T-helper 2 cell treated with Interferon-gamma antibody and Interleukin-4, amounts not matched to agents 5 μg/mL and 100 μg/mL, for 36 hours (primary cell): ENCODE results near the gene NISCH.

ENCODE experiments used
- DNase-seq: peaks from one replicate; pipeline ENCODE4 v3.0.0; 2021; ENCODE audit warnings: low spot score
- H3K27ac Mint-ChIP-seq: one replicate; pipeline ENCODE4 v1.8.0; 2021; ENCODE audit warnings: mild to moderate bottlenecking, mixed read lengths
- H3K27me3 Mint-ChIP-seq: one replicate; pipeline ENCODE4 v1.8.0; 2021; ENCODE audit warnings: low read depth, mixed read lengths
- H3K36me3 Mint-ChIP-seq: one replicate; pipeline ENCODE4 v1.8.0; 2021; ENCODE audit warnings: low read depth, mixed read lengths
- H3K4me1 Mint-ChIP-seq: one replicate; pipeline ENCODE4 v1.8.0; 2021; ENCODE audit warnings: low read depth, mixed read lengths
- H3K4me3 Mint-ChIP-seq: one replicate; pipeline ENCODE4 v1.8.0; 2022; ENCODE audit warnings: mild to moderate bottlenecking, moderate library complexity, mixed read lengths
- H3K9me3 Mint-ChIP-seq: one replicate; pipeline ENCODE4 v1.8.0; 2021; ENCODE audit warnings: mixed read lengths

NISCH gene

DNA sequence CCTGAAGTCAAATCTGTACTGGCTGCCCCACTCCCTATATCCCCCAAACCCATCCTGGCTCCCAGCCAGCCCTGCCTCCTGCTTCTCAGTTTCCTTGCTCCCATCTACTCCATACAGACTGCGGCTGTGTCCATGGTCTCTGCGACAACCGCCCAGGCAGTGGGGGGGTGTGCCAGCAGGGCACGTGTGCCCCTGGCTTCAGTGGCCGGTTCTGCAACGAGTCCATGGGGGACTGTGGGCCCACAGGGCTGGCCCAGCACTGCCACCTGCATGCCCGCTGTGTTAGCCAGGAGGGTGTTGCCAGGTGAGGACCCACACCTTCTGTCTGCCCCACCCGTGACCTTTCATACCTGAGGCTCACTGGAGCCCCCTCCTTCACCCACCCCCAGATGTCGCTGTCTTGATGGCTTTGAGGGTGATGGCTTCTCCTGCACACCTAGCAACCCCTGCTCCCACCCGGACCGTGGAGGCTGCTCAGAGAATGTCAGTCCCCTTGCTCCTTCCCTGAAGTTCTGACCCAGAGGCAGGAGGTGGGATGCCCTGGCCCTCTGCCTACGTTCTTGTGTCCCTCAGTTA is 54.4 kb downstream of the NISCH start:
- H3K27me3 Mint-ChIP-seq, result no peaks in the 10 kb centered on the region
- H3K27ac Mint-ChIP-seq, result no peak overlapping the region
- H3K4me3 Mint-ChIP-seq, result no peak overlapping the region
- DNase-seq, result no peak
- no peaks in the 10 kb centered on the region for H3K9me3 Mint-ChIP-seq
- H3K36me3 Mint-ChIP-seq, result no peaks in the 10 kb centered on the region
- H3K4me1 Mint-ChIP-seq, result no peaks in the 10 kb centered on the region

DNA sequence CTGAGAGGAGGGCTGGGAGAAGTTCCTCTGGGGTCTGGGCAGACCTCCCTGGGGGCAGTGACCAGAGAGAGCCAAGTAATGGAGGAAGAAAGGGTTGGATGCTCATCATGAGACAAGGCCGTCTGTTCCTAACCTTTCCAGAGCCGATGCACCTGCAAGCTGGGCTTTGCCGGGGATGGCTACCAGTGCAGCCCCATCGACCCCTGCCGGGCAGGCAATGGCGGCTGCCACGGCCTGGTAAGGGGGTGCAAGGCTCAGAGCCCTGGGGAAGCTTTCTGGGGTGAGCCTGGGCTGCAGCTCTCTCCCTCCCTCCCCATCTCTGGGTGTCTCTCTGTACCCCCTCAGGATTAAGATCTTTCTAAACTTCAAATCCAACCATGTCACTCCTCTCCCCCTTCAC is 56.1 kb downstream of the NISCH start:
- Mint-ChIP-seq H3K27me3 (no peaks in the 10 kb centered on the region), H3K4me1 (no peaks in the 10 kb centered on the region), H3K27ac (no peak overlapping the region), H3K36me3 (no peaks in the 10 kb centered on the region), H3K9me3 (no peaks in the 10 kb centered on the region), H3K4me3 (no peak overlapping the region)
- DNase-seq, result no peak

DNA sequence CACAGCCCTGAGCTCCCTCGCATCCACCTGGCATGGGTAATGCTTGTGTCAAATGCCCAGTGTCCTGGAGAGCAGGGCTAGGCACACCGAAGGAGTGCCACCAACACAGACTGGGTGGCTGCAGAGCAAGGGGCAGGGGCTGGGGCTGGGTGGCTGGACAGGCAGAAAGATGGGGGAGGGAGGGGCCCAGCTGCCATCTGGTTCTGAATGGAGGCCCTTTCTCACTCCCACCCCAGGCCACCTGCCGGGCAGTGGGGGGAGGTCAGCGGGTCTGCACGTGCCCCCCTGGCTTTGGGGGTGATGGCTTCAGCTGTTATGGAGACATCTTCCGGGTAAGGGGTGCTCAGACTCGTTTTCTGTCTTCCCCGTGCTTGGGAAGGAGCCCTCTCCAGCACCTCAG is 56.7 kb downstream of the NISCH start:
- Mint-ChIP-seq H3K36me3 (no peaks in the 10 kb centered on the region), H3K27me3 (no peaks in the 10 kb centered on the region), H3K4me1 (no peaks in the 10 kb centered on the region), H3K9me3 (no peaks in the 10 kb centered on the region), H3K27ac (no peak overlapping the region), H3K4me3 (no peak overlapping the region)
- DNase-seq, result no peak

DNA sequence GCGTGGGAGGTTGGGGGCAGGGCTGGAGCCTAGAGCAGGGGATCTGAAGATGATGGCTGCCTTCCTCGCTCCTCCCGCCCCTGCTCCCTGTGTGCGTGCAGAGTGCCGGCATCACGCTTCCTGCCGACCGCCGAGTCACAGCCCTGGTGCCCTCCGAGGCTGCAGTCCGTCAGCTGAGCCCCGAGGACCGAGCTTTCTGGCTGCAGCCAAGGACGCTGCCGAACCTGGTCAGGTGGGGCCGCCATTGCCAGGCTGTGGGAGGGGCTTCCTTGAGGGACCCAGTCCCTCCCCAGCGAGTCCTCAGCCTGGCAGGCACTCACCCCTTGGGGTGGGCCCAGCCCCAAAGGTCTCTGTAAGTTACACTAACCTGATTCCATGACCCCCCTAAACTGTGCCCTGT is 57.3 kb downstream of the NISCH start:
- H3K4me3 Mint-ChIP-seq, result no peak overlapping the region
- no peaks in the 10 kb centered on the region for H3K27me3 Mint-ChIP-seq
- H3K36me3 Mint-ChIP-seq, result no peaks in the 10 kb centered on the region
- no peak overlapping the region for H3K27ac Mint-ChIP-seq
- H3K9me3 Mint-ChIP-seq, result no peaks in the 10 kb centered on the region
- DNase-seq, result no peak
- H3K4me1 Mint-ChIP-seq, result no peaks in the 10 kb centered on the region

DNA sequence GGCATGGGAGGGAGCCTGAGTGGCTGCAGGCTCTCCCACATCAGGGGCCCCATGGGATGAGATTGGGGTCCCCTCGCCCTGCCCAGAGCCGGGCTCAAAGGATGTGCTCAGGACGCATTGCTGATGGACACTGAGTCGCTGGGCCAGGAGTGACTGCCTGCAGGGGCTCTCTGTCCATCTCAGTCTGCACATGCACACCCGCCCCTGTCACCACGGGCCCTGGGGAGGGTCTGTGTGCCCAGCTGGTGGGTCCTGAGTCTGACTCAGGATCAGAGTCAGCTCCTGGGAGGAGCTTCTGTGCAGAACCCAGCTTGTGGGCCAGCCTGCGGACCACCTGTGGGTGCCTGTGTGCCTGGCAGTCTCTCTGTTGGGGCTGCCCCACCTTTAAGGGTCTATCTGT is 57.9 kb downstream of the NISCH start:
- H3K4me1 Mint-ChIP-seq, result no peaks in the 10 kb centered on the region

DNA sequence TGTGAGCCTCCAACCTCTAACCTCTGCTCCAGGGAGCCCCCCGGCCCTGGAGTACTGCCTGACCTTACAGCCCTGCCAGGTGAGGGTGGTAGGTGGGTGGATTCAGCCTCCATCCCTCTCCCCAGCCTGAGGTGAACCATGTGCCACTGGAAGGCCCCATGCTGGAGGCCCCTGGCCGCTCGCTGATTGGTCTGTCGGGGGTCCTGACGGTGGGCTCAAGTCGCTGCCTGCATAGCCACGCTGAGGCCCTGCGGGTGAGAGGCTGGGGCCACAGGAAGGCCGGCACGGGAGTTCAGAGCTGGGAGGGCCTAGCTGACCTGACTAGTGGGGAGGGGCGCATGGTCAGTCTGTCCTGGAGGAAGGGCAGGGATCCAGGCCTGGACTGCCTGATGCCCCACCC is 59.2 kb downstream of the NISCH start:
- Mint-ChIP-seq H3K9me3 (no peaks in the 10 kb centered on the region), H3K4me3 (no peak overlapping the region), H3K36me3 (no peaks in the 10 kb centered on the region), H3K27me3 (no peaks in the 10 kb centered on the region), H3K4me1 (no peaks in the 10 kb centered on the region), H3K27ac (no peak overlapping the region)
- DNase-seq, result no peak

More for the DNA sequence above, 57.9 kb downstream of the NISCH start:
- H3K4me3 Mint-ChIP-seq, result no peak overlapping the region
- no peak overlapping the region for H3K27ac Mint-ChIP-seq
- H3K27me3 Mint-ChIP-seq, result no peaks in the 10 kb centered on the region
- H3K36me3 Mint-ChIP-seq, result no peaks in the 10 kb centered on the region
- no peaks in the 10 kb centered on the region for H3K9me3 Mint-ChIP-seq
- no peak for DNase-seq

DNA sequence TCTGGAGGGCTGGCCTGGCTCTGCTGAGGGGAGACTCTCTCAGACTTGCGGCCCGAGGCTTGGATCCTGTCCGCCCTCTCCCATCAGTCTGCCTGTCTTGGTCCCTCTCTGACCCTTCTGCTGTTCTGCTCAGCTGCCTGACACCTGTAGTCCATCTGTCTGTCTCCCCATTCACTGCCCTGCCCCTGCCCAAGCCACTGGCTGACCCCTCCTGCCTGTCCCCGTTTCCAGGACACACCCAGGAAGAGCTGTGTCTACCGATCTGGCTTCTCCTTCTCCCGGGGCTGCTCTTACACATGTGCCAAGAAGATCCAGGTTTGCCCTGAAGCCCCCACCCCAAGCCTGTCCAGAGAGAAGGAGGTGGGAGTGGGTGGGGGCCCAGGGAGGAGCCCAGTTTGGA is 59.8 kb downstream of the NISCH start:
- H3K36me3 Mint-ChIP-seq, result no peaks in the 10 kb centered on the region
- H3K4me3 Mint-ChIP-seq, result no peak overlapping the region
- DNase-seq, result no peak
- H3K27ac Mint-ChIP-seq, result no peak overlapping the region
- H3K9me3 Mint-ChIP-seq, result no peaks in the 10 kb centered on the region
- no peaks in the 10 kb centered on the region for H3K27me3 Mint-ChIP-seq
- H3K4me1 Mint-ChIP-seq, result no peaks in the 10 kb centered on the region

DNA sequence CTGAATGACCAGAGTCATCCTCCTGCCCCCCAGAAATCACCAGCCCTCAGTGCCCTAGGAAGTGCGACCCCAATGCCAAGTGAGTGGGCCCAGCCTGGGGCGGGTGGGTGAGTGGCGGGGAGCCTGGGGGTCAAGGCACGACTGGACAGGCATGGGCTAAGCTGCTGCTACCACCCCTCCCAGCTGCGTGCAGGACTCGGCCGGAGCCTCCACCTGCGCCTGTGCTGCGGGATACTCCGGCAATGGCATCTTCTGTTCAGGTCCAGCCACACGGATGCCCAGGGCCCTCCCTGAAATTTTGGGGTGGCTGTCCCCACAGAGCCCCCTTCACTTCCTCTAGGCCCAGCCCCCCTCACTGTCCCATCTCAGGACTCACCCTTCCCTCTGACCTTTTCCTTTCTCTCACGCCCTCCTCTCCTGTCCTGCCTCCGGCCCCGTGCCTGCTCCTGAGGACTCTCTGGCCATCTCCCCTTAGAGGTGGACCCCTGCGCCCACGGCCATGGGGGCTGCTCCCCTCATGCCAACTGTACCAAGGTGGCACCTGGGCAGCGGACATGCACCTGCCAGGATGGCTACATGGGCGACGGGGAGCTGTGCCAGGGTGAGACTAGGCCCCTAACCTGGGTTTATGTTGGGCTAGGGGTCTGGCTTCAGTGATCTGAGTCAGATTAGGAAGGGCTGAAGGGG is 61.2 kb downstream of the NISCH start:
- H3K36me3 Mint-ChIP-seq, result no peaks in the 10 kb centered on the region
- H3K9me3 Mint-ChIP-seq, result no peaks in the 10 kb centered on the region
- no peak overlapping the region for H3K4me3 Mint-ChIP-seq

DNA sequence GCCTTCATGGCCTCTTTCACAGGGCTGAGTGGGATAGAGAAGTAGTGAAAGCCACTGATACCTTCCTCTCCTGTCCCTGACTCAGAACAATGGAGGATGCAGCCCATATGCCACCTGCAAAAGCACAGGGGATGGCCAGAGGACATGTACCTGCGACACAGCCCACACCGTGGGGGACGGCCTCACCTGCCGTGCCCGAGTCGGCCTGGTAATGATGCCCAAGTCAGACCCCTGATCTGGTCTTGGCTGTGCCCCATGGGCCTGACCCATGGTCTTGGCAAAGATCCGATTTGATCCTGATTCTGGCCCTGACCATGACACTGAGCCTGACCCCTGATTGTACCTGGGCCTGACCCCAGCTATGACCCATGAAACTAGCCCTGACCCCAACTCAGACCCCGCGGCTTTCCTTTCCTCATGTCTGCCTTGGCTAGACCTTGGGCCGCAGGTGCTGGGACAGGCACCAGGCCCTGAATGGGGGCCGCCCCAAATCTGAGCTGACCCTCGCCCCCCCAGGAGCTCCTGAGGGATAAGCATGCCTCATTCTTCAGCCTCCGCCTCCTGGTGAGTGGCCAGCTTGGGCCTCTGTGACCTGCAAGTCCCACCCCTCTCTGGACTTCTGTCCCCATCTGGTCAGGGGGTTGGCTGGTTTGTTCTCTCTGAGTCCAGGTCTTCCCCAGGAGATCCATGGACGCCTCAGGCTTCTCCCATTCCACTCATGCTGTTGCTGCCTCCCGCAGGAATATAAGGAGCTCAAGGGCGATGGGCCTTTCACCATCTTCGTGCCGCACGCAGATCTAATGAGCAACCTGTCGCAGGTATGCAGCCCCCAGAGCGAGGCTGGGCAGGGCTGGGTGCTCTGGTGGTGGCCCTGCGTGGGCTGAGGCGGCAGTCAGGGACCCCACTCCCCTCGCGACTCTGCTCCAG is 62.7 kb downstream of the NISCH start:
- Mint-ChIP-seq H3K36me3 (no peaks in the 10 kb centered on the region), H3K4me1 (no peaks in the 10 kb centered on the region), H3K4me3 (no peak overlapping the region), H3K27me3 (no peaks in the 10 kb centered on the region), H3K9me3 (no peaks in the 10 kb centered on the region), H3K27ac (no peak overlapping the region)
- no peak for DNase-seq

More for the DNA sequence above, 61.2 kb downstream of the NISCH start:
- Mint-ChIP-seq H3K27me3 (no peaks in the 10 kb centered on the region), H3K27ac (no peak overlapping the region), H3K4me1 (no peaks in the 10 kb centered on the region)
- DNase-seq, result no peak

DNA sequence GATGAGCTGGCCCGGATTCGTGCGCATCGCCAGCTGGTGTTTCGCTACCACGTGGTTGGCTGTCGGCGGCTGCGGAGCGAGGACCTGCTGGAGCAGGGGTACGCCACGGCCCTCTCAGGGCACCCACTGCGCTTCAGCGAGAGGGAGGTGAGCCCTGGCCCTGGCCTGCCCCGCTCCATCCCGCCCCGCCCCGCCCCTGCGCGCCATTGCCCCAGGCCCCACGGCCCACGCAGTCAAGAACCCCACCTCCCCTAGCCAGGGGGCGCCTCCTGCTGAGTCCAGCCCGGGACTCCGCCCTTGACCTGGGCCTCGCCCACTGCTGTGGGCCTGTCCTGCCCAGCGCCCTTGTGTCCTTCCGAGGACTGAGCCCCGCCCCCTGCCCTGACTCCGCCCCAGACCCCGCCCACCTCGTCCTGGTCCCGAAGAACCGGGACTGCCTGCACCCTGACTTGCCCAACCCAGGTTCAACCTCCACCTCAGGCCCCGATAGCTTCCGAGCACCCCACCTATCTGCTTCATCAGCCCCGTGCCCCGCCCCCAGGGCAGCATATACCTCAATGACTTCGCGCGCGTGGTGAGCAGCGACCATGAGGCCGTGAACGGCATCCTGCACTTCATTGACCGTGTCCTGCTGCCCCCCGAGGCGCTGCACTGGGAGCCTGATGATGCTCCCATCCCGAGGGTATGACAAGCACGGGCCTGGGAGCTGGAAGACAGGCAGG is 63.5 kb downstream of the NISCH start:
- no peak for DNase-seq
- Mint-ChIP-seq H3K4me1 (no peaks in the 10 kb centered on the region), H3K27ac (no peak overlapping the region), H3K36me3 (no peaks in the 10 kb centered on the region), H3K27me3 (no peaks in the 10 kb centered on the region), H3K4me3 (no peak overlapping the region), H3K9me3 (no peaks in the 10 kb centered on the region)

DNA sequence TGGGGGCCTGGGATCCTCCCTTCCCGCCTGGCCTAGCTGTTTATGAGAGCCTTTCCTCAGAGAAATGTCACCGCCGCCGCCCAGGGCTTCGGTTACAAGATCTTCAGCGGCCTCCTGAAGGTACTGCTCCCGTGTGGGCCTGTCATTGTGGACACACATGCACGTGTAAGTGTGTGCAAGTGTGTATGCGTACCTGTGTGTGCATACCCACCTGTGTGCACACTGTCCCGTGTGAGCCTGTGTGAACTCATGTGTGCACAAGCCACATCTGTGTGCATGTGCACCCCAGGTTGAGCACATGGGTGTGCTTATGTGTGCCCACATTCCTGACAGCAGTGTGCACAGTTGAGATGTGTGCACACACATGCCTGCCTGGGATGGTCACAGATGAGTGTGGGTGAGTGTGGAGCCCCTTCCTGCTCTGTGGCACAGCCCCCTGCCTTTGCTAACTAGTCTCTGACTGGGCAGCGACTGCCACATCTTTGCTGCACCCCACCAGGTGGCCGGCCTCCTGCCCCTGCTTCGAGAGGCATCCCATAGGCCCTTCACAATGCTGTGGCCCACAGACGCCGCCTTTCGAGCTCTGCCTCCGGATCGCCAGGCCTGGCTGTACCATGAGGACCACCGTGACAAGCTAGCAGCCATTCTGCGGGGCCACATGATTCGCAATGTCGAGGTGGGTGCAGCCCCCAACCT is 64.2 kb downstream of the NISCH start:
- Mint-ChIP-seq H3K4me3 (no peak overlapping the region), H3K36me3 (no peaks in the 10 kb centered on the region), H3K27me3 (no peaks in the 10 kb centered on the region), H3K9me3 (no peaks in the 10 kb centered on the region), H3K4me1 (no peaks in the 10 kb centered on the region), H3K27ac (no peak overlapping the region)
- DNase-seq, result no peak

DNA sequence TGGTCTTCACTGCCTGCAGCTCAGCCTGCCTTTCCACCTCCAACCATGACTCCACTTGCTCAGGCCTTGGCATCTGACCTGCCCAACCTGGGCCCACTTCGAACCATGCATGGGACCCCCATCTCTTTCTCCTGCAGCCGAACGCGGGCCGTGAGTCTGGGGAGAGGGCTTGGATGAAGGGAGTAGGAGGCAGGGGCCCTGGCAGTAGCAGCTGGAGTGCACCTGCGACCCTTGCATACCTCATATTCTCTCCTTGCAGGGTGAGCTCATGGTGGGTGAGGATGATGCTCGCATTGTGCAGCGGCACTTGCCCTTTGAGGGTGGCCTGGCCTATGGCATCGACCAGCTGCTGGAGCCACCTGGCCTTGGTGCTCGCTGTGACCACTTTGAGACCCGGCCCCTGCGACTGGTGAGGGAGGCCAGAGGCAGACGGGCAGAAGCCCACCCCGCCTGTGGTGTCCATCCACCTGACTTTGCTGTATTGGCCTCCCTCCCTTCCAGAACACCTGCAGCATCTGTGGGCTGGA is 64.8 kb downstream of the NISCH start:
- Mint-ChIP-seq H3K4me1 (no peaks in the 10 kb centered on the region), H3K27ac (no peak overlapping the region), H3K27me3 (no peaks in the 10 kb centered on the region), H3K36me3 (no peaks in the 10 kb centered on the region), H3K4me3 (no peak overlapping the region), H3K9me3 (no peaks in the 10 kb centered on the region)
- no peak for DNase-seq

DNA sequence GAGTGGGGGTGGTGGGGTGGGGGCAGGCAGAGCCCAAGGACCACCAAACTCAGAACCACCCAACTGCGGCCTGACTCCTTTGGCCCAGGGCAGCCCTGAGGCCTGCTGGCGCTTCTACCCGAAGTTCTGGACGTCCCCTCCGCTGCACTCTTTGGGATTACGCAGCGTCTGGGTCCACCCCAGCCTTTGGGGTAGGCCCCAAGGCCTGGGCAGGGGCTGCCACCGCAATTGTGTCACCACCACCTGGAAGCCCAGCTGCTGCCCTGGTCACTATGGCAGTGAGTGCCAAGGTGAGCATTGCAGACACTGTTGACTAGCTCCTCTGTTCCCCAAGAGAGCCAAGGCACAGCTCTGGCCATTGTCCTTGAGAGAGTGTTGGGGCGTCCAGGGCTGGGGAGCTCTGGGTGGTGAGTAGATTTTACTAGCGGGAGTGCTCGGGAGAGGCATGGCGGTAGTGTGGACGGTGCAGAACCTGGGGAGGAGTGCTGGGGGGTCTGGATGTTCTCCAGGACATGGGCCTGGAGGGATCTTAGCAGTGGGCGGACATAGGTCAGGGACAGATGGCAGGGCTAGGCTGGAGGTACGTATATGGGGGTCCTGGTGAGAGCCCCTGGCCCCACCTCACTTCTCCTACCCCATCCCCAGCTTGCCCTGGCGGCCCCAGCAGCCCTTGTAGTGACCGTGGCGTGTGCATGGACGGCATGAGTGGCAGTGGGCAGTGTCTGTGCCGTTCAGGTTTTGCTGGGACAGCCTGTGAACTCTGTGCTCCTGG is 65.5 kb downstream of the NISCH start:
- no peak for DNase-seq
- H3K27ac Mint-ChIP-seq, result no peak overlapping the region
- H3K9me3 Mint-ChIP-seq, result no peaks in the 10 kb centered on the region
- H3K36me3 Mint-ChIP-seq, result no peaks in the 10 kb centered on the region
- H3K4me3 Mint-ChIP-seq, result no peak overlapping the region
- no peaks in the 10 kb centered on the region for H3K27me3 Mint-ChIP-seq
- H3K4me1 Mint-ChIP-seq, result no peaks in the 10 kb centered on the region
